Kidney glomerular epithelial cell (primary cell): Measurements from ENCODE around the gene CD68.
"Not testable (repeated sequence)": the region's sequence is repeated elsewhere in the genome, so short reads cannot be mapped to it uniquely, and the experiment has no call there.

Experiments used
- DNase-seq: peaks from one replicate; lab custom pipeline; 2025; lab: John Stamatoyannopoulos, UW

CD68 gene

DNA sequence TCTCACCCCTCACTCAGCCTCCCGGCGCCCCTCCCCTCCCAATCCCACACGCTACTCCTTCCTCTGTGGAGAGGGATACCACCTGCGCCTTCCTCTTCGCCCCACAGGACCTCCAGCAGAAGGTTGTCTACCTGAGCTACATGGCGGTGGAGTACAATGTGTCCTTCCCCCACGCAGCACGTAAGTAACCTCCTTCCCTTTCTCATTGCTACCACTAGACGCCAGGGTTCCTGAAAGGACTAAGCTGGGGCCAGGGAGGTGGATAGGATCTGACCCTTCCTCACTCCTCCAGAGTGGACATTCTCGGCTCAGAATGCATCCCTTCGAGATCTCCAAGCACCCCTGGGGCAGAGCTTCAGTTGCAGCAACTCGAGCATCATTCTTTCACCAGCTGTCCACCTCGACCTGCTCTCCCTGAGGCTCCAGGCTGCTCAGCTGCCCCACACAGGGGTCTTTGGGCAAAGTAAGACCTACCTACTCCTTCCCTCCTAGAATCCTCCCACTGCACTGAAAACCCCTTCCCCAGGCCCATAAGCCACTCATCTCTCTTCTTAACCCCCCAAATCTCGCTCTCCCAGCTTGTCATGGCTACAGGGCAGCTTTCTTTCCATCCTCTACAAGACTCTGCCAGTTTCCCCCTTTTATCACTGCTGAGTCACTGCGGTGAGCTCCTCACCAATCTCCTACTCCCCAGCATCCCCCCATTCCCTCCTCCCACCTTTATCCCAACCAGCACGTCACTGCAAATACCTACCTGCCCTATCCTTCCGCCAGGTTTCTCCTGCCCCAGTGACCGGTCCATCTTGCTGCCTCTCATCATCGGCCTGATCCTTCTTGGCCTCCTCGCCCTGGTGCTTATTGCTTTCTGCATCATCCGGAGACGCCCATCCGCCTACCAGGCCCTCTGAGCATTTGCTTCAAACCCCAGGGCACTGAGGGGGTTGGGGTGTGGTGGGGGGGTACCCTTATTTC is 1.5 kb downstream of the CD68 start:
- no peak for DNase-seq

GRCh38 chr17:7582396-7583252 is 3.2 kb downstream of the CD68 start:
- DNase-seq = no peak

GRCh38 chr17:7583253-7584109 is 4.0 kb downstream of the CD68 start, which contains the start of gene MPDU1:
TSS of gene MPDU1 (plus strand) at chr17:7583852. CDS start at chr17:7583863, 11 bp downstream.
- DNase-seq = peak; percentile 98

DNA sequence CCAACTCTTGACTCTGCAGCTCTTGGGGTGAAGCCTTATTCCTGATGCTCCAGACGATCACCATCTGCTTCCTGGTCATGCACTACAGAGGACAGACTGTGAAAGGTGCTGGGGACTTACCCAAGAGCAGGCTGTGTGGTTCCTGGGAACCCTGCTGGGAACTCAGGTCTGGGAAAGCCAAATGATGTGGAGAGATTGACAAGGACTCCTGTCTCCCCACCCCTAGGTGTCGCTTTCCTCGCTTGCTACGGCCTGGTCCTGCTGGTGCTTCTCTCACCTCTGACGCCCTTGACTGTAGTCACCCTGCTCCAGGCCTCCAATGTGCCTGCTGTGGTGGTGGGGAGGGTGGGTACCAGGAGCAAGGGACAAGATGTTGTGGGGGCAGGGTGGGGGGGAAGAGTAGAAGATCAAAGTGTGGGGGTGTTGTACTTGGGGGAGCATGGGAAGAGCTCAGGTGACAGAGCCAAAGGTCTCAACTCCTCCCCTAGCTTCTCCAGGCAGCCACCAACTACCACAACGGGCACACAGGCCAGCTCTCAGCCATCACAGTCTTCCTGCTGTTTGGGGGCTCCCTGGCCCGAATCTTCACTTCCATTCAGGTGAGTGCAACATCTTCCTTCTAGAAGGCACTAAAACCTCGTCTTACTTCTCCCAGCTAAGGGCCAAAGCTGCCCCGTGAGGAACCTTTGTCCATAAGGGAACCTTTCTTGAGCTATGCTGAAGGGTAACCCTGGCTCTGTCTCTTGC is 7.4 kb downstream of the CD68 start:
- no peak for DNase-seq

GRCh38 chr17:7587420-7588151 is 8.1 kb downstream of the CD68 start:
- no peak for DNase-seq

- no peak for DNase-seq
Measured at GRCh38 chr17:7588553-7589203, 9.2 kb downstream of the CD68 start.

DNA sequence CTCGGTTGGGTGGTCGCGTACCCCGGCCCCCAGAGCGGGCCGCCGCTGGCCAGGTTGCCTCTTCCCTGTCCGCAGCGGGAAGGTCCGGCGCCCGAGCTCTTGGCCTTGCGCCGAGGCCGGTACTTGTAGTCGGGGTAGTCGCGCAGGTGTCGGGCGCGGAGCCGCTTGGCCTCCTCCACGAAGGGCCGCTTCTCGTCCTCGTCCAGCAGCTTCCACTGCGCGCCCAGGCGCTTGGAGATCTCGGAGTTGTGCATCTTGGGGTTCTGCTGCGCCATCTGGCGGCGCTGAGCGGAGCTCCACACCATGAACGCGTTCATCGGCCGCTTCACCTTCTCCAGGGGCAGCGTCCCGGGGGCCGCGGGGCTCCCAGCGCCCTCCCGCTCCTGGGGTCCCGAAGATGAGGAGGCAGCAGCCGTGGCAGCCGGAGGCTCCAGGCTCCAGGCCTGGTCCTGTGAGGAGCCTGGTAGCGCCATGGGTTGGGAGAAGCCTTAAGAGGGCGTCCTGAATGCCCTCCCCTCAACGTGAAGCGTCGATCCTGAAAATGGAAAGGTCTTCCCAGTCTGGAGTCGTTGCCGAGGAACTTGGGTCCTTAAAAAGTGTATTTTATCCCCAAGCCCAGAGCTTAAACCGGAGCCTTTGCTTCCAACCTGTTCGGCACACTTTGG is 9.9 kb downstream of the CD68 start:
- DNase-seq = peak; percentile 27

DNA sequence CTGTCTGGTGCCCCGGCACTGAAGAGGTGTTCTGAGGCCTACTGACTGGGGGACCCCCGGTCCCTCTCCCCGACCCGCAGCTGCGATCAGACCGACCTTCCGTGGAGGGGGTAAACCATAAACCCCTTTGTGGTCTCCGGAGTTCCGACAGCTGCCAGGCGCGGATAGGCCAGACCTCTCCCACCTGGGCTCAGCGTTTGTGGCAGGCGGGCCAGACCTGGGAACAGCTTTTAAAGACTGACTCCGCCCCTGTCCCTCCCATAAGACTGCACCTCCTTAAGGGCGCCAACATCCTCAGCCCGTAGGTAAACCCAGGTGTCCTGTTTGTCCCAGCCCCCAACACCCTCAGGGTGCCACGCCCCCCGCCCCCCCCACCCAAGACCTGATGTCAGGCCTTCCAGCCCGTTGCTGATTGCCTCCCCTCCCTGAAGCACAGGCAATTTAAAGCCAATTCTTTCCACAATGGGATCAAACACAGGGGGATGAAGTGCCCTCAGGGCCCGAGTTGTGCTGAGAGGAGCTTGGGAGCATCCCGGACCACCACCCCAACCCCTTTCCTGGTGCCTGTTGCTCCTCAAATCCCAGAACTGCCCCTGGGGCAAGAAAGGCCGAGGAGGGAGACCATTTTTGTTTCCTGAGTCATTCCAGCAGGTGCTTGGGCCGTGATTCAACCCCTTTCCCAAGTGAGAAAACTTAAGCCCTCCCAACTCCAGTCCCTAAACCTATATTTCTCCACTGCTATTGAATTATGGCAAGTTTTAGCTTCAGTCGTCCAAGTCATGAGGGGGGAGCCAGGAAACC is 10.7 kb downstream of the CD68 start, which contains the start of gene SOX15:
Gene SOX15, minus strand, starts transcription at position 204 of the 801 bp plus-strand sequence. CDS start 418 bp downstream, outside the sequence.
- no peak for DNase-seq

DNA sequence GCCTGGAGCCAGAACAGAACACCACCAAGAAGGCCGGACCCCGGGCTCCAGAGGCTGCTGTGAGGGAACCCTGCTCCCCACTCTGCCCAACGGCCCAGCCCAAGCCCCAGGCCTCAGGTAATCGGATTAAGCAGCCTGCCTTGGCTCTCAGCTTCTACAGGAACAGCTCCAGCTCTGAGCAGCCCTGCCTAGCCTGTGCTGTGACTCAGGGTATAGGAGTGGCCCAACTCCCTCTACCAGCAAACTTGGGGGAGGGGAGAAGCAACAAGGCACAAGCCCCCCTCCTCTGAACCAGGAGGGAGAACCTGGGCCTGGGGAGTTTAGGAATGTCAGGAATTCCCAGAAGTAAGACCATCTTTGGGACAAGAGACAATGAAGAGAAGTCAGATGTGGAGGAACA is 11.3 kb downstream of the CD68 start:
- DNase-seq = no peak

GRCh38 chr17:7591596-7591995 is 12.2 kb downstream of the CD68 start:
- no peak for DNase-seq

DNA sequence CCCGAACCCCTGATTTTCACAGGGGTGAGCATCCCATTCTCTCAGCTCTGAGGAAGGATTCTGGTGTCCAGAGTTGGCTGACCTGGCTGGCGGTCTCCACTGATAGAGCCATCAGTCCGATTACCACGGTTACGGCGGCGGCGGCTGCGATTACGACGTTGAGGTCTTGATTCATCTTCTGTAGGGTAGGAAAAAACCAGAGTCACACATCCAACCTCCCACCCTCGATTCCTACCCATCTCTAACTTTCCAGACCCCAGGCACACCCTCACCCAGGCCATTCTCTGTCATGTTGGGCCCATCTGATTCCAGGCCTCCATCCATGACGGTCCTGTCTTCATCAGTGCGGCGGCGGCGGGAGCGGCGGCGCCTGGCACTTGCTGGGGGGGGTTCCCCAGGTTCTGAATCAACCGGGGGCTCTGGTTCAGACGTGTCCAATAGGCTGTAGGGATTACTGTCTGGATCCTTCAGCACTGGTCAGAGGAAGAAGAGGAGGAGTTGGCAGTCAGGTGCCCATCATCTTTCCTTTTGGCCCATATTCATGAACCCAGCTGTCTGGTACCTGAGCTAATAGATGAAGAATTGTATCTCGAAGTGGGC is 13.1 kb downstream of the CD68 start:
- no peak for DNase-seq

DNA sequence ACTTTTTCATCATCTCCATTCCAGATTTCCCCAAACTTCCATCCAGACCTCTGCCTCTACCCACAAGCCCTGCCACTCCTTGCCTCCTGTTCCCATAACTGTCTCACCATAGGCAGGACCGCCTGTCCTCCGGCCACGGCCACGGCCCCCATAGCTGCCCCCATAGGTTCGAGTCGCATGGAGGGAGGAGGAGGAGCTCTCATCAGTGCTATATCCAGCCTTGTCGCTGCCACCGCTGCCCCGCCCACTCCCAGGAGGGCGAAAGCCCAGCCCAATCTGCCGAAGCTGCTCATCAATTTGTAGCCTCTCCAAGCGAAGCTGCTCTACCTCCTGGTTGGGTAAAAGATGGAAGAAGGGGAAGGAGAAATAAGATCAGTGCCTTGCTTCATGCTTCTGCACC is 13.9 kb downstream of the CD68 start:
- no peak for DNase-seq

DNA sequence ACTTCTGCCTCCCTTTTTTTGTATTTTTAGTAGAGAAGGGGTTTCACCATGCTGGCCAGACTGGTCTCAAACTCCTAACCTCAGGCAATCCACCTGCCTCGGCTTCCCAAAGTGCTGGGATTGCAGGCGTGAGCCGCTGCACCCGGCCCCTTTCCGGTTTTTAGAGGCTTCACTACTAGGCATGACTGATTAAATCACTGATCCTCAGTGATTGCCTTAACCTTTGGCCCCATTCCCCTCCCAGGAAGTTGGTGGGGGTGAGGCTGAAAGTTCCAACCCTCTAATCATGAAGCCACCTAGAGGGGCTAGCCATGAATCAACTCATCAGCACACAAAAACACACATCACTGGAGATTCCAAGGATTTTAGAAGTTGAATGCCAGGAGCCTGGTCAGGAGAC is 18.1 kb downstream of the CD68 start:
- DNase-seq = not testable (repeated sequence)

GRCh38 chr17:7606280-7606679 is 26.8 kb downstream of the CD68 start:
- DNase-seq = no peak

GRCh38 chr17:7610641-7611040 is 31.2 kb downstream of the CD68 start:
- no peak for DNase-seq

- DNase-seq = no peak
Measured at GRCh38 chr17:7611635-7612293, 32.3 kb downstream of the CD68 start.

DNA sequence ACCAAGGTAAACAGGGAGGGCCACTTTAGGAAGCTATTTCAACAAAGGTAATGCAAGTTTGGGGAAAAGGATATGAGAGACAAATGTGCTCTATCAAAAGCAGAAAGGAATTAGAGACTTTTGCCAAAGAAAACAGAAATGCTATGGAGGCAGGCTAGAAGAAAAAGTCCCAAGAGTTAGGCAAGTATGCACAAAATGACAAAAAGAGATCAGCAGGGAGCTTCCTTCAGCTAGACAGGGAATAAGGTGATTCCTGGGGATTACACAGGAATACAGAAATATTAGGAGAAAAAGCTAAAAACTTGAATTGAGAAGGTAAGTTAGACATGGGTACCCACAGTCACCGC is 32.8 kb downstream of the CD68 start:
- no peak for DNase-seq
